G401.6 (cell line): ENCODE data around the gene RUNX3.
"Not testable (repeated sequence)": the region's sequence is repeated elsewhere in the genome, so short reads cannot be mapped to it uniquely, and the experiment has no call there.

Experiments
- FAIRE-seq: peaks from 2 replicates; lab custom pipeline; 2012; peaks lifted over from hg19 to GRCh38; lab: Jason Lieb, UNC

RUNX3 gene

GRCh38 chr1:24912376-24913273 is 17.5 kb downstream of the RUNX3 start:
- no peak for FAIRE-seq

- FAIRE-seq: no peak
These were observed 18.4 kb downstream of the RUNX3 start for GRCh38 chr1:24911651-24912155.

- FAIRE-seq: no peak
These were observed 19.1 kb downstream of the RUNX3 start for GRCh38 chr1:24910751-24911650.

GRCh38 chr1:24910210-24910609 is 19.9 kb downstream of the RUNX3 start:
- FAIRE-seq: no peak

- FAIRE-seq: no peak
These were observed 20.6 kb downstream of the RUNX3 start for GRCh38 chr1:24909388-24909898.

GRCh38 chr1:24908591-24909259 is 21.4 kb downstream of the RUNX3 start:
- FAIRE-seq: no peak

- not testable (repeated sequence) for FAIRE-seq
These were observed 22.3 kb downstream of the RUNX3 start for GRCh38 chr1:24907587-24908294.

GRCh38 chr1:24906760-24907490 is 23.2 kb downstream of the RUNX3 start:
- FAIRE-seq: no peak

GRCh38 chr1:24905979-24906720 is 23.9 kb downstream of the RUNX3 start:
- no peak for FAIRE-seq

- FAIRE-seq: no peak
These were observed 24.6 kb downstream of the RUNX3 start for GRCh38 chr1:24905355-24905978.

- no peak for FAIRE-seq
These were observed 25.2 kb downstream of the RUNX3 start for GRCh38 chr1:24904731-24905354.

- no peak for FAIRE-seq
These were observed 25.9 kb downstream of the RUNX3 start for GRCh38 chr1:24903955-24904730.

GRCh38 chr1:24903560-24903954 is 26.5 kb downstream of the RUNX3 start:
- FAIRE-seq: no peak

GRCh38 chr1:24903011-24903461 is 27.0 kb downstream of the RUNX3 start:
- FAIRE-seq: no peak

GRCh38 chr1:24902471-24902891 is 27.6 kb downstream of the RUNX3 start:
- FAIRE-seq: no peak

GRCh38 chr1:24901791-24902470 is 28.1 kb downstream of the RUNX3 start:
- no peak for FAIRE-seq

GRCh38 chr1:24900985-24901781 is 28.9 kb downstream of the RUNX3 start:
- FAIRE-seq: no peak
